ENCODE results near the gene ATP8A1. TPM values are rescaled to one million over a fixed set of nuclear protein-coding genes. Genes with fewer than 3 reads are reported as not detected.

Gene ATP8A1
- total RNA-seq, 1 experiment from 2014 or later: 0.19 TPM

DNA sequence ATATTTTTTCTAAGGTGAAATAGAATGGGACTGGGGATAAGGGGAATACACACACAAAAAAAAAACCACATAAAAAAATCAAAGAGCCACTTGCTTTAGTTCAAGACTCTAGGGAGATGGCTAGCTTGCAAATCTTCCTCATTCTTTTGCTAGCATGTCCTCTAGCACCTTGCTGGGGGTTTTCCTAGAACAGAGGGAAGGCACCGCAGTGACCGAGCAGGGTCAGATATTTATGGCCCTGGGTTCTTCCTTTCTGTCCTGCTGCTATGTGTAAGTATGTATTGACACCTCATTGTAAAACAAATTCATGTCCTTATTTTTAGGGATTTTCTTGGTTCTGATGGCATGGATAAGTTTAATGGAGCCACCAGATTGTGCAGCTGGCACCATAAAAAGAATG lies 178.4 kb downstream of the ATP8A1 start:
- Mint-ChIP-seq H3K36me3 (ENCODE audit: insufficient read depth, unreplicated experiment) (no peaks in the 10 kb centered on the region), H3K4me3 (ENCODE audit: unreplicated experiment) (no peak overlapping the region), H3K9me3 (ENCODE audit: unreplicated experiment) (no peaks in the 10 kb centered on the region), H3K4me1 (ENCODE audit: insufficient read depth, unreplicated experiment) (peaks cover 12% of the 10 kb centered on the region), H3K27ac (ENCODE audit: low read depth, unreplicated experiment) (no peak overlapping the region), H3K27me3 (ENCODE audit: insufficient read depth, unreplicated experiment) (no peaks in the 10 kb centered on the region)
- TF ChIP-seq CTCF (IDR thresholded peaks at IDR 0.05; ENCODE audit: unreplicated experiment): no peak
- POLR2A ChIA-PET: interaction anchor here (1.3 kb wide), 1 partner anchor 39 kb away, joined by 3 read pairs; no protein-coding TSS in a partner anchor
- no TSS peak for BruUV-seq (replicated peaks)
- CTCF ChIA-PET: interaction anchor here (0.7 to 2.0 kb wide), 3 partner anchors 40 to 107 kb away, joined by 3 to 10 read pairs (median 4); no protein-coding TSS in a partner anchor
- intact Hi-C loops (cut with micrococcal nuclease): no loop called here
- DNase-seq (ENCODE audit: unreplicated experiment): no peak

GRCh38 chr4:42474406-42474805 lies 182.5 kb downstream of the ATP8A1 start:
- H3K27ac Mint-ChIP-seq (ENCODE audit: low read depth, unreplicated experiment): no peak overlapping the region
- H3K4me1 Mint-ChIP-seq (ENCODE audit: insufficient read depth, unreplicated experiment): no peaks in the 10 kb centered on the region
- H3K36me3 Mint-ChIP-seq (ENCODE audit: insufficient read depth, unreplicated experiment): no peaks in the 10 kb centered on the region
- no peak overlapping the region for H3K4me3 Mint-ChIP-seq (ENCODE audit: unreplicated experiment)
- POLR2A ChIA-PET: no interaction called here
- intact Hi-C loops (cut with micrococcal nuclease): no loop called here
- DNase-seq (ENCODE audit: unreplicated experiment): no peak
- TF ChIP-seq CTCF (IDR thresholded peaks at IDR 0.05; ENCODE audit: unreplicated experiment): no peak
- CTCF ChIA-PET: interaction anchor here (0.7 to 0.9 kb wide), 2 partner anchors 98 to 103 kb away, joined by 3 read pairs; no protein-coding TSS in a partner anchor
- no peaks in the 10 kb centered on the region for H3K9me3 Mint-ChIP-seq (ENCODE audit: unreplicated experiment)
- H3K27me3 Mint-ChIP-seq (ENCODE audit: insufficient read depth, unreplicated experiment): no peaks in the 10 kb centered on the region
- BruUV-seq (replicated peaks): no TSS peak

GRCh38 chr4:42473071-42473684 lies 183.7 kb downstream of the ATP8A1 start:
- no peak for DNase-seq (ENCODE audit: unreplicated experiment)
- ChIA-PET POLR2A (interaction anchor here (0.8 kb wide), 1 partner anchor 40 kb away, joined by 3 read pairs; no protein-coding TSS in a partner anchor), CTCF (interaction anchor here (0.6 to 0.8 kb wide), 3 partner anchors 26 to 408 kb away, joined by 3 to 4 read pairs (median 3); no protein-coding TSS in a partner anchor)
- Mint-ChIP-seq H3K9me3 (ENCODE audit: unreplicated experiment) (no peaks in the 10 kb centered on the region), H3K36me3 (ENCODE audit: insufficient read depth, unreplicated experiment) (no peaks in the 10 kb centered on the region), H3K4me1 (ENCODE audit: insufficient read depth, unreplicated experiment) (no peaks in the 10 kb centered on the region), H3K4me3 (ENCODE audit: unreplicated experiment) (no peak overlapping the region), H3K27me3 (ENCODE audit: insufficient read depth, unreplicated experiment) (no peaks in the 10 kb centered on the region), H3K27ac (ENCODE audit: low read depth, unreplicated experiment) (no peak overlapping the region)
- intact Hi-C loops (cut with micrococcal nuclease): no loop called here
- TF ChIP-seq CTCF (IDR thresholded peaks at IDR 0.05; ENCODE audit: unreplicated experiment): no peak
- BruUV-seq (replicated peaks): no TSS peak

- ChIA-PET POLR2A (no interaction called here), CTCF (interaction anchor here (1.0 kb wide), 1 partner anchor 44 kb away, joined by 3 read pairs; no protein-coding TSS in a partner anchor)
- Mint-ChIP-seq H3K9me3 (ENCODE audit: unreplicated experiment) (no peaks in the 10 kb centered on the region), H3K27me3 (ENCODE audit: insufficient read depth, unreplicated experiment) (no peaks in the 10 kb centered on the region), H3K4me1 (ENCODE audit: insufficient read depth, unreplicated experiment) (no peaks in the 10 kb centered on the region), H3K36me3 (ENCODE audit: insufficient read depth, unreplicated experiment) (no peaks in the 10 kb centered on the region), H3K27ac (ENCODE audit: low read depth, unreplicated experiment) (no peak overlapping the region), H3K4me3 (ENCODE audit: unreplicated experiment) (no peak overlapping the region)
- no peak for DNase-seq (ENCODE audit: unreplicated experiment)
- intact Hi-C loops (cut with micrococcal nuclease): no loop called here
- BruUV-seq (replicated peaks): no TSS peak
- no peak for TF ChIP-seq CTCF (IDR thresholded peaks at IDR 0.05; ENCODE audit: unreplicated experiment)
Observed at GRCh38 chr4:42471896-42472295, 185.0 kb downstream of the ATP8A1 start.

All from MCF 10A (cell line).